HL-60 (cell line): ENCODE measurements around the gene ZMYM2.
A peak's percentile ranks its signal among the peaks of the same experiment; 100 is the strongest.

Experiments used
- DNase-seq, 2 experiments: peaks; one replicate each; pipeline ENCODE4 v3.0.0-alpha.2; 2010 to 2020; ENCODE audit warnings: low read depth in 1 of 2, low spot score in 1 of 2
- H3K27ac ChIP-seq: fragments of 250-450 bp; sonication (Bioruptor Pico); replicated peaks from 2 replicates; pipeline ENCODE4 v1.5.1; 2020; ENCODE audit warnings: mild to moderate bottlenecking, moderate library complexity
- H3K27me3 ChIP-seq: fragments of 250-450 bp; sonication (Bioruptor Pico); 2 replicates; pipeline ENCODE4 v1.5.1; 2021; ENCODE audit warnings: mild to moderate bottlenecking, moderate library complexity; ENCODE audit not compliant: insufficient read depth, poor library complexity, severe bottlenecking
- H3K4me3 ChIP-seq: replicated peaks from 2 replicates; pipeline ENCODE4 v1.5.1; 2011; ENCODE audit warnings: mild to moderate bottlenecking, control low read depth, low read length; ENCODE audit not compliant: insufficient read depth
- GABPA ChIP-seq: IDR thresholded peaks from 2 replicates; pipeline ENCODE4 v1.6.1; 2012; ENCODE audit warnings: low read depth
- POLR2AphosphoS5 ChIP-seq: IDR thresholded peaks from 2 replicates; pipeline ENCODE4 v1.6.1; 2012; ENCODE audit warnings: low read depth
- SPI1 ChIP-seq: IDR thresholded peaks from 2 replicates; pipeline ENCODE4 v1.6.1; 2012; ENCODE audit warnings: low read depth, mild to moderate bottlenecking, borderline replicate concordance
- TF ChIP-seq, protein P1 (sequence below): IDR thresholded peaks from 2 replicates; pipeline ENCODE4 v1.6.1; 2012; ENCODE audit warnings: low read depth; ENCODE audit not compliant: insufficient replicate concordance
- TF ChIP-seq, protein P2 (sequence below): IDR thresholded peaks from one replicate; pipeline ENCODE4 v1.5.1; 2011; ENCODE audit warnings: low read length, control low read depth, inconsistent platforms; ENCODE audit not compliant: insufficient read depth

Gene ZMYM2

DNA sequence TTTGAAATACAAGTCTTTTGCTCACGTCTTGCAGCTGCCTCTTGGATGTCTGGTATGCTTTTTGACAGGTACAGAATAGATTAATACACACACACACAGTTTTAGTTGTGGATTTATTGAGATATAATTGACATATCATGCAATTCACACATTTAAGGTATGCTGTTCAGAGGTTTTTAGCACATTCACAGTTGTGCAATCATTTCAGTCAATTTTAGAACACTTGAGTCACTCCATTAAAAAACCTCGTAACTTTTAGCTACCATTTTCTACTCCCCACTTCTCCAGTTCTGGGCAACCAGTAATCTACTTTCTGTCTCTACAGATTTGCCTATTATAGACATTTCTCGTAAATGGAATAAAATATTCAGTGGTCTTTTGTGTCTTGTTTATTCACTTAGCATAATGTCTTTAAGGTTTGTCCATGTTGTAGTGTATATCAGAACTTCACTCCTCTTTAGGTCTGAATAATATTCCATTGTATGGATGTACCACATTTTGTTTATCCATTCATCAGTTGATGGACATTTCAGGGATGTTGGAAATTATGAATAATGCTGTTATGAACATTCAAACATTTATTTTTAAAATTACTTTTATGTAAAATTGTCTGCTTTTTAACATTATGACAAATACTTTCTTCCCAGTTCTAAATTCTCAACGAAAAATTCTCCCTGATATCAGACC lies 2.5 kb upstream of the ZMYM2 start:
- Histone ChIP-seq H3K4me3 (no peak overlapping the region), H3K27ac (no peak overlapping the region), H3K27me3 (no peaks in the 10 kb centered on the region)
- TF ChIP-seq POLR2AphosphoS5 (no peak), GABPA (no peak), SPI1 (no peak)
- TF ChIP-seq, protein P1, sequence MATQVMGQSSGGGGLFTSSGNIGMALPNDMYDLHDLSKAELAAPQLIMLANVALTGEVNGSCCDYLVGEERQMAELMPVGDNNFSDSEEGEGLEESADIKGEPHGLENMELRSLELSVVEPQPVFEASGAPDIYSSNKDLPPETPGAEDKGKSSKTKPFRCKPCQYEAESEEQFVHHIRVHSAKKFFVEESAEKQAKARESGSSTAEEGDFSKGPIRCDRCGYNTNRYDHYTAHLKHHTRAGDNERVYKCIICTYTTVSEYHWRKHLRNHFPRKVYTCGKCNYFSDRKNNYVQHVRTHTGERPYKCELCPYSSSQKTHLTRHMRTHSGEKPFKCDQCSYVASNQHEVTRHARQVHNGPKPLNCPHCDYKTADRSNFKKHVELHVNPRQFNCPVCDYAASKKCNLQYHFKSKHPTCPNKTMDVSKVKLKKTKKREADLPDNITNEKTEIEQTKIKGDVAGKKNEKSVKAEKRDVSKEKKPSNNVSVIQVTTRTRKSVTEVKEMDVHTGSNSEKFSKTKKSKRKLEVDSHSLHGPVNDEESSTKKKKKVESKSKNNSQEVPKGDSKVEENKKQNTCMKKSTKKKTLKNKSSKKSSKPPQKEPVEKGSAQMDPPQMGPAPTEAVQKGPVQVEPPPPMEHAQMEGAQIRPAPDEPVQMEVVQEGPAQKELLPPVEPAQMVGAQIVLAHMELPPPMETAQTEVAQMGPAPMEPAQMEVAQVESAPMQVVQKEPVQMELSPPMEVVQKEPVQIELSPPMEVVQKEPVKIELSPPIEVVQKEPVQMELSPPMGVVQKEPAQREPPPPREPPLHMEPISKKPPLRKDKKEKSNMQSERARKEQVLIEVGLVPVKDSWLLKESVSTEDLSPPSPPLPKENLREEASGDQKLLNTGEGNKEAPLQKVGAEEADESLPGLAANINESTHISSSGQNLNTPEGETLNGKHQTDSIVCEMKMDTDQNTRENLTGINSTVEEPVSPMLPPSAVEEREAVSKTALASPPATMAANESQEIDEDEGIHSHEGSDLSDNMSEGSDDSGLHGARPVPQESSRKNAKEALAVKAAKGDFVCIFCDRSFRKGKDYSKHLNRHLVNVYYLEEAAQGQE: no peak
- TF ChIP-seq, protein P2, sequence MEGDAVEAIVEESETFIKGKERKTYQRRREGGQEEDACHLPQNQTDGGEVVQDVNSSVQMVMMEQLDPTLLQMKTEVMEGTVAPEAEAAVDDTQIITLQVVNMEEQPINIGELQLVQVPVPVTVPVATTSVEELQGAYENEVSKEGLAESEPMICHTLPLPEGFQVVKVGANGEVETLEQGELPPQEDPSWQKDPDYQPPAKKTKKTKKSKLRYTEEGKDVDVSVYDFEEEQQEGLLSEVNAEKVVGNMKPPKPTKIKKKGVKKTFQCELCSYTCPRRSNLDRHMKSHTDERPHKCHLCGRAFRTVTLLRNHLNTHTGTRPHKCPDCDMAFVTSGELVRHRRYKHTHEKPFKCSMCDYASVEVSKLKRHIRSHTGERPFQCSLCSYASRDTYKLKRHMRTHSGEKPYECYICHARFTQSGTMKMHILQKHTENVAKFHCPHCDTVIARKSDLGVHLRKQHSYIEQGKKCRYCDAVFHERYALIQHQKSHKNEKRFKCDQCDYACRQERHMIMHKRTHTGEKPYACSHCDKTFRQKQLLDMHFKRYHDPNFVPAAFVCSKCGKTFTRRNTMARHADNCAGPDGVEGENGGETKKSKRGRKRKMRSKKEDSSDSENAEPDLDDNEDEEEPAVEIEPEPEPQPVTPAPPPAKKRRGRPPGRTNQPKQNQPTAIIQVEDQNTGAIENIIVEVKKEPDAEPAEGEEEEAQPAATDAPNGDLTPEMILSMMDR: no peak
- no peak for DNase-seq

DNA sequence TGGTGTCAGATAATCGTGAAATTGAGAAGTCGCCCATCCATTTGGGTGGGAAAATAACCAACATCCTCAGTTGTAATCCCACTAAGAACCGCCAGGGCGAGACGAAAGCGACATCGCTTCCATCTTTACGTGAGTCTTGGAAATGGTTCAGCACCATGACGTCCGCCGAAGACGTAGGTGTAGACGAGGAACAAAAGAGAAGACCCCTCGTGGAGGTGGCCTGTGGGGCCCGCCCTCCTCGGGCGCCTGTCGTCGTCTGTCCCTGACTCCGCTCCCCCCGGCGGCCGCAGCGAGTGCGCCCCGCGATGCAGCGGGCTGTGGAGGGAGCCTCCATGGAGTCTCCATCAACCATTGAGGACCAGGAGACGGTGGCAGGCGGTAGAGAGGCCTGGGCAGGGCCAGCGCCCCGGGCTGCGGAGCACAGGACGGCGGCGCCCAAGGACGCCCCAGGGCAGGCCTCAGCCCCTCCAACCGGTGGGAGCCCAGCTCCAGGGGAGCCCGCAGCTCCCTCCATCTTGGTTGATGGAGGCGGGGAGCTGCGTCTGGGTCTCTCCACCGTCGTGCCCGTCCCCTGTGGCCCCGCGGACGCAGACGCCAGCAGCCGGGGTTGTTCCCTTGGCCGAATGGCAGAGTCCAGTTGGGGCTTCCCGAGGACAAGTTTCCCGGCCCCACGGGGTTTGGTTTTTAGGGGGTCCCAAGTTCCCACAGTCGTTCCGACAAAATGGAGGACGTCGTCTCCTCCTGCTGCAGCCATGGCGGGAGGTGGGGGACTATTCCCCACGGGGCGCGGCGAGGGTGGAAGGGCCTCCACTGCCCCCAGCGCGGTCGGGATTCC lies 990 bp upstream of the ZMYM2 start:
- peak overlapping the region; percentile 86 for H3K27ac ChIP-seq
- peak; percentile 59 to 78 for DNase-seq
- H3K4me3 ChIP-seq: peak overlapping the region; percentile 60
- TF ChIP-seq, protein P2: peak; percentile 30
- no peak for TF ChIP-seq SPI1
- no peaks in the 10 kb centered on the region for H3K27me3 ChIP-seq

DNA sequence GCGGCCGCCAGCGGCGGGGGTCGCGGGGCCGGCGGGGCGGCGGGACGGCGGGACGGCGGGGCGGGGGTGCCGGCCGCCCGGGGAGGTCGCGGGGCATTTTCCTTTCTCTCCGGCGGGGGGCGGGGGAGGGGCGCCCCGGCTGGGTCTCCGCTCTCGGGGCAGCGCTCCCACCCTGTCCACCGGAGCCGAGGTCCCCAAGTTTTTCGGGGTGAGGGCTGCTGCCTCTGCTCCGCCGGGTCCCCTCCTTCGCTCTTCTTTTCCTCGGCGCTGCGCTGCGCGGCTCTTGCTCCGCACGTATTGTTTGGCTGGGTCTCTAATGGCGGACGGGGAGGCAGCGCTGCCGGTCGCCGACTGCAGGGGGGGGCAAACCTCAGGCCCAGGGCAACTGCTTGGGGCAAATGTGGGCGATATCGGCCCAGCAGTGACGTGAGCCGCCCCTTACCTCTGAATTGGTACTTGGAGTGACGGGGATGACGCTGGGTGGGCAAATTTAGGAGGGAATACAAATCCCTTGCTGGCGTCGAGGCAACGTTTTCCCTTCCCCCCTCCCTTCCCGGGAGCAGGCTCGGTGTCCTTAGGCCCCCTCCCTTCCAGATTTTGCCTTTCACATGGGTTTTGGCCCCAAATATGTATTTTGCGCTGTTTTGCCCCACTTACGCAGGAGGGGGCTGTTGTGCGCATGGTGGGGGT lies 759 bp downstream of the ZMYM2 start:
- DNase-seq: peak in 1 of 2 experiments; percentile 69
- no peaks in the 10 kb centered on the region for H3K27me3 ChIP-seq
- peak overlapping the region; percentile 96 for H3K27ac ChIP-seq
- H3K4me3 ChIP-seq: peak overlapping the region; percentile 81
- TF ChIP-seq GABPA (no peak), SPI1 (no peak)
- TF ChIP-seq, protein P2: no peak

DNA sequence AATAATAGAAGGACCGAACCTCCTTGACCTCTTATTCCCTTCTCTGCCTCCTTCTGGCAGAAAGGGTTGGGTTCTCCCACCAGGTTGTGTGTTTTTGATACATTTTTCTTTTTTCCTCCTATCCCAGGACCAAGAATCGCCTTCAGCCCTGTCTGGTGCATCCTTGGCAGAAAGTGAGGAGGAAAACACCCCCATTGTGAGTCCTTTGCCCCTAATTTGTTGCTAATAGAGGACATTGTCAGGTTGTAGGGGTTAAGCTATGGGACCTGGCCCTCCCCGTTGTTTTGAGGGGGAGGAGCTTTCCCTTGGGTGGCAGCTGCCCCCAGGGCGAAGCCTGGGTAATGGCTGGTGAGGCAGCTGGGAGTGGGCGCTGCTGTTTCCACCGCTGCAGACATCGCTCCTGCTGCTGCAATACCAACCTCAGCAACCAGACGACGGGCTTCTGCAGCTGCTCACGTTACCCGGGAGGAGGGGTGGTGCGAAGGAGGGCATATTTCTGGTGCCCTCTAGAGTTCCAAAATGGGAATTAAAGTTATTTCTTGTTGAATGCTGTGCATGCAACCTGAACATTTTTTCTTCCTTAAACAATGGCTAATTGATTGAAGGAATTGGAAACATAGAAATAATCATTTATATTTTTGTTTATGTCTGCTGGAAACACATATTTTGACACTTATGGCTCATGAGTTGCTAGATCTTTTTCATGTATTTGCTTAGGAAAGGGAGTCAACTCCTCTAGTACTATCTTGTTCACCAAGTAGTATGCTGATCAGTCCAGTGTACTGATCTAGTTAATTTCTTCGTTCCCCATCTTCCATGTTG lies 1.5 kb downstream of the ZMYM2 start:
- TF ChIP-seq, protein P2: peak; percentile 84
- TF ChIP-seq, protein P1: no peak
- TF ChIP-seq GABPA: no peak
- TF ChIP-seq POLR2AphosphoS5: peak; percentile 78
- peak; percentile 4; the same call in 1 of the 2 replicates for TF ChIP-seq SPI1
- no peaks in the 10 kb centered on the region for H3K27me3 ChIP-seq
- DNase-seq: peak; percentile 77 to 94
- peak overlapping the region; percentile 96 for H3K27ac ChIP-seq
- H3K4me3 ChIP-seq: peak overlapping the region; percentile 81
